Uterus (tissue), 2 donors: Measurements from ENCODE around the gene RCBTB1.

Experiments used
- POLR2A ChIP-seq, 2 donors: fragments of 450-650 bp; IDR thresholded peaks; one replicate each; pipeline ENCODE4 v1.6.1; 2016; ENCODE audit warnings: antibody characterized with exemption in 2 of 2, mild to moderate bottlenecking in 1 of 2, moderate library complexity in 1 of 2
- TF ChIP-seq, protein P1 (sequence below), 4 experiments: fragments of 200-600 bp in 2 of 4; fragments of 450-650 bp in 2 of 4; sonication (generic) in 2 of 4; IDR thresholded peaks; one replicate each; pipeline ENCODE4 v1.5.1; 2016 to 2019; ENCODE audit warnings: antibody characterized with exemption in 4 of 4, mild to moderate bottlenecking in 2 of 4, moderate library complexity in 1 of 4

DNA sequence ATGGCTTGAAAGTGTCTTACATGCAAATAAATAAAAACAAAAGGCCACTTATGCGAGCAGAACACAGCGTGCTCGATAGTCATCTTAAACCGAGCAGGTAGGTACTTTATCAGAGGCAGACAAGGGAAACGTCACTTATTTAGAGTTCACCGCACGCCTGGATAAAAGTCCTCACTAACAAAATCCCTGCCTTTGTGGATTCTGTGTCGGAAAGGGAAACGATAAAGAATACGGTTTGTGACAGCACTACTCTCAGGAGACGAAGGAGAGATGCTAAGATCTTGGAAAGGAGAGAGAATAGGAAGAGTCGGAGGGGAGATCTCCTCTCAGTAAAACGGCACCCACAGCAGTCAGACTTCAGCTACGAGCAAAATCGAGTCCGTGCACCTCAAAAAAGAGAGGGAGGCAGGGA, 581 bp downstream of the RCBTB1 start:
- TF ChIP-seq, protein P1, sequence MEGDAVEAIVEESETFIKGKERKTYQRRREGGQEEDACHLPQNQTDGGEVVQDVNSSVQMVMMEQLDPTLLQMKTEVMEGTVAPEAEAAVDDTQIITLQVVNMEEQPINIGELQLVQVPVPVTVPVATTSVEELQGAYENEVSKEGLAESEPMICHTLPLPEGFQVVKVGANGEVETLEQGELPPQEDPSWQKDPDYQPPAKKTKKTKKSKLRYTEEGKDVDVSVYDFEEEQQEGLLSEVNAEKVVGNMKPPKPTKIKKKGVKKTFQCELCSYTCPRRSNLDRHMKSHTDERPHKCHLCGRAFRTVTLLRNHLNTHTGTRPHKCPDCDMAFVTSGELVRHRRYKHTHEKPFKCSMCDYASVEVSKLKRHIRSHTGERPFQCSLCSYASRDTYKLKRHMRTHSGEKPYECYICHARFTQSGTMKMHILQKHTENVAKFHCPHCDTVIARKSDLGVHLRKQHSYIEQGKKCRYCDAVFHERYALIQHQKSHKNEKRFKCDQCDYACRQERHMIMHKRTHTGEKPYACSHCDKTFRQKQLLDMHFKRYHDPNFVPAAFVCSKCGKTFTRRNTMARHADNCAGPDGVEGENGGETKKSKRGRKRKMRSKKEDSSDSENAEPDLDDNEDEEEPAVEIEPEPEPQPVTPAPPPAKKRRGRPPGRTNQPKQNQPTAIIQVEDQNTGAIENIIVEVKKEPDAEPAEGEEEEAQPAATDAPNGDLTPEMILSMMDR (IDR thresholded peaks at IDR 0.05) = no peak
- no peak for TF ChIP-seq POLR2A (IDR thresholded peaks at IDR 0.05)
